GM12801 (cell line): ENCODE data around the gene HK3.

Source experiments
- CTCF ChIP-seq: IDR thresholded peaks from one replicate; pipeline ENCODE4 v1.5.1; 2011; ENCODE audit warnings: control low read depth; ENCODE audit not compliant: insufficient read length; ENCODE audit errors: extremely low read depth

Gene HK3

GRCh38 chr5:176849611-176850227, 49.4 kb downstream of the HK3 start:
- TF ChIP-seq CTCF = no peak

- no peak for TF ChIP-seq CTCF
These were observed 50.5 kb downstream of the HK3 start for GRCh38 chr5:176848651-176849050.

GRCh38 chr5:176847726-176848290, 51.3 kb downstream of the HK3 start:
- no peak for TF ChIP-seq CTCF

GRCh38 chr5:176847148-176847547, 52.0 kb downstream of the HK3 start:
- TF ChIP-seq CTCF = no peak

- no peak for TF ChIP-seq CTCF
These were observed 52.6 kb downstream of the HK3 start for GRCh38 chr5:176846335-176847140.

- TF ChIP-seq CTCF = no peak
These were observed 53.8 kb downstream of the HK3 start for GRCh38 chr5:176845392-176845713.

- no peak for TF ChIP-seq CTCF
These were observed 54.3 kb downstream of the HK3 start for GRCh38 chr5:176844706-176845391.
